Stimulated activated CD8-positive, alpha-beta memory T cell treated with anti-CD3 and anti-CD28 coated beads, Interleukin-2, amount 100 ng/mL, for 48 hours (primary cell): ENCODE results near the gene NRDE2.

ENCODE experiments used
- DNase-seq, 2 donors: peaks; one replicate each; pipeline ENCODE4 v3.0.0-alpha.2; 2020; ENCODE audit warnings: low read depth in 2 of 2

NRDE2 gene

DNA sequence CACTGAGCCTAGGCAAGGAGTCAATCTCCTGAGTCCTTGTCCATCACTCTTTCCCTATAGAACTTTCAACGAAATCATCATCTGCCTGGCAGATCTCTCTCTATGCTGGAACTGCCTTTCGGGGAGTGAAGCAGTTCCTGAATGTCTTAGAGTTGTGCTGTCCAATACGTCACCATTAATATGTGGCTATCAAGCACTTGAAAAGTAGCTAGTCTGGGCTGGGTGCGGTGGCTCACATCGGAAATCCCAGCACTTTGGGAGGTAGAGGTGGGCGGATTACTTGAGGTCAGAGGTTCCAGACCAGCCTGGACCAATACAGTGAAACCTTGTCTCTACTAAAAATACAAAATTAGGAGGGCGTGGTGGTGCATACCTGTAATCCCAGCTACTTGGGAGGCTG, 35.1 kb downstream of the NRDE2 start:
- DNase-seq = no peak

- DNase-seq = no peak
Observed at GRCh38 chr14:90295870-90296516, 35.7 kb downstream of the NRDE2 start.

GRCh38 chr14:90294872-90295271, 36.9 kb downstream of the NRDE2 start:
- DNase-seq = no peak

GRCh38 chr14:90293766-90294730, 37.7 kb downstream of the NRDE2 start:
- DNase-seq = no peak

GRCh38 chr14:90291699-90292098, 40.0 kb downstream of the NRDE2 start:
- no peak for DNase-seq

GRCh38 chr14:90290337-90291011, 41.3 kb downstream of the NRDE2 start:
- DNase-seq = no peak

DNA sequence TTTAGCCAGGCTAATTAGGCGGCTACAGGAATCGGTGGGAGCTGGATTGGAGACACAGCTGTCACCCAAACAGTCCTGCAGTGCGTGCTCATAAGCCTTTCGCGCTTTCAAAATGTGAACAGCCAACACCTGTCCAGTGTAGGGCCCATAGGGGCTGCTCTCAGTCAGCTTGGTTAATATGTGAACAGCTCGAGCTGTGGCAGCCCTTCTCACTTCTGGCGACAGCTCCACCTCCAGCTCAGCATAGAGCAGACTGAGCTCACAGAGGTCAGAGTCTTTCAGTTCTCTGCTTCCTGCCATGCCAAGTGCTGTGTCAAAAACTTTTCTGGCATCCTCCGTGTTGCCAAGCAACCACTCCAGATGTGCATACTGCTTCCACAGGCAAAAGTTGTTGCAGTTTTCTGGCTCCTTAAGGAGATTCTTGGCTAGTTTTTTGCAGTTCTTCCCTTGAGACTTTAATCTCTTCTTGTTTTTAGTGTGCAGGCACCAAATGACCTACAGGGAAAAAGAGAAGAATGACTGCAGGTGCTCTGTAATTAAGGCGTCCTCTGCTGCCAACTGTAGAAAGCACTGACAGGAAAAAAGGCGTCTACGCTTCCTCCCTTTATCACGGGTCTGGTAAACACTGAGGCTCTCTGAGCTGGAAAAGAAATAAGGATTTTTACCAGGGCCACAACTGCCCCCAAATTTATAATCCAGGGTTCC, 42.9 kb downstream of the NRDE2 start:
- DNase-seq = no peak

DNA sequence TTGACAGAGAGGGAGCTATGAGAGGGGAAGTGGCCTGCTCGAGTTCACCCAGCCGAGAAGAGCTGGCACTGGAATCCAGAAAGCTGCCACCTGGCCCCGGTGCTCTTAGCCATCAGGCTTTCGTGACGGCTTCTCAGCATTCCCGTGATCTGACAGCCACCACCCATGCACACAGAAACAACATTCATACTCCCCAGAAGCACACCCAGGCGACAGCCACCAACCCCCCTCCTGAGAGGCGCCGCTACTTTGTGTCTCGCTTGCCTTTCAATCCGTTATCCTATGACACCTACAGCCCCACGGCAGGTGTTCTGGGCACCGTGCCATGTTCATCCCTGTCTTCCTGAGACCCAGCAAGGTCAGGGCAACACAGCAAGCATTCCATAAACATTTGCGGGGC, 44.0 kb downstream of the NRDE2 start:
- DNase-seq = no peak

GRCh38 chr14:90281756-90282155, 50.0 kb downstream of the NRDE2 start:
- no peak for DNase-seq

- DNase-seq = no peak
Observed at GRCh38 chr14:90281261-90281660, 50.5 kb downstream of the NRDE2 start.

- DNase-seq = no peak
Observed at GRCh38 chr14:90280096-90280495, 51.6 kb downstream of the NRDE2 start.

DNA sequence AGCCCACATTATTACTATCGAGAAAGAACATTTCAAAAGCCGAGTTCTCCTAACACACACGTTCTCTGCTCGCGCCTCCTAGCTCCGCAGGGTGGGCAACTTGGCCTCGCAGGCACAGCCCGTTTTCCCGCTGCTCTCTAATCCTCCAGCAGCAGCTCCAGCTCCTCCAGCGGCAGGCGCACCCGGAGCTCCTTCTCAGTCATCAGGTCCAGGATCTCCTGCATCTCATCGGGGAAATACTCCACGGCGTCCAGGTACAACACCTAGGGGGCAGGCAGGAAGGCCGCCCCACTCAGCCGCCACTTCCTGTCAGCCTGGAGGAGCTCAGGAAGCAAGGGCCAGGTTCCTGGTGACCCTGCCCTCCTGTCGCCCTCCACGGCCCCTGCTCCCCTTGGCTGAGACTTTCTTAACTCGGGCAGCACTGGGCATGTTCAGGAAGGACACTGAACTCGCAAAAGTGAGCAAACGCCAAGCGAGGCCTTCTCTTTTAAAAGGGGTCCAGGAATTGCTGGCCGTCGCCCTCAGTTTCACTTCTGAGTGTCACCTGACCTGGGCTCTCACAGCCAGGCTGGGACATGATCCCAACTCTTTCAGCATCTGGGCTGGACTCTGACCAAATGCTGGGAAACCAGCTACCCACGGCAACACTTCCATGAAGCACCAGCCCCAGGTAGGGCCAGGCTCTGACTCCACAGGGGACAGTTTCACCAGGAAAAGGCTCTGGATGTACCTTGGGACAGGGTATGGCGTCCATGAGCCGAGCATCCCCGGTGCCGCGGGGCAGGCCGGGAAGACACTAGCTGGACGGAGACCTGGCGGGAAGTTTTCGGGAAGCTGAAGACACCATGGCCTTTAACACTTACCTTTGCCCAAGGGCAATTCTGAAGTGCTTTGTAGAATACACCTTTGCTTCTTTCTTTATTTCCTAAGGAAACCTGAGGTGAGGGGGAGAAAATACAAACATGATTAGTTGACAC, 53.3 kb downstream of the NRDE2 start:
- DNase-seq = no peak

DNA sequence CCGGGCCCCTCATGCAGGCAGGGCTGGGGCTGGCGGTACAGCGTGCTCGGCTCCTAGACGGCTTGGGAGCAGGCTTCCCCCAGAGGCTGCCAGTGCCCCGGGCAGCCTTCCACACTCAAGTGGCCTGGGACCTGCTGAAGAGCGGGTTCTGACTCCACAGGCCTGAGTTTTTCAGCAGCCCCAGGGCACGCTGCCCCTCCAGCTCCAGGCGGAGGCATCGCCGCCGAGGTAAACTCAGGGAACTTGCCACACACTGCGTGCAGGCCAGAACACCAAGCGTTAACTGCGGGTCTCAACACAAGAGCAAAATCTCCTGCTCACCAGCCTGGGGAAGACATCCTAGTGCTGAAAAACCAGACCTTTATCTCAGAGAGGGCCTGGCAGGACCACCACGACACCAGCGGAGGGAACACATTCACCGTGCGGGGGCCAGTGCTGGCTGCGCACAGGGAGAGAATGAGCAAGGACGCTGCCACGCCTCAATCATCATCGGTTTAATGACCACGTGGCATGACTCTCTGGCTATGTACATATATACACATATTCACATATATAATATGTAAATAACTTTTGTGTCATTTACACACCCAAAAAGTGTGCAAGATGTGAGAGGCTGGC, 54.1 kb downstream of the NRDE2 start:
- DNase-seq = no peak

- DNase-seq = no peak
Observed at GRCh38 chr14:90276646-90277367, 54.9 kb downstream of the NRDE2 start.

DNA sequence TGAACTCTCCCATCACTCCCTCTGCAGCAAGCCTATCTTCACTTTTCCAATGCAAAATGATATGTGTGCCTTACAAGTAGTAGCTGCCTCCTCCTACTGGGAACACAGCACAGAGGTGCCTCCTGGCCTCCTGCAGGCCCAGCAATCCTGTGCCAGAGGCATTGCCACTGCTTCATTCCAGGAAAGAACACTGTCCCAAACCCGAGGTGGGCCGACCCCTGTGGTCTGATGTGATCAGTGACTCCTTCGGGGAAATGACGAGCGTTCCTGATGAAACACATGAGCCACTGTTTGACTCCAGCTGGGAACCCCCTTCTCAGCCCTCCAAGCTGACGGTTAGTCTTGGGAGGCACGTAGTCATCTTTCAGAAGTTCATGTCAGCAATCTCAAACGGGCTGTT, 55.9 kb downstream of the NRDE2 start:
- DNase-seq = no peak

DNA sequence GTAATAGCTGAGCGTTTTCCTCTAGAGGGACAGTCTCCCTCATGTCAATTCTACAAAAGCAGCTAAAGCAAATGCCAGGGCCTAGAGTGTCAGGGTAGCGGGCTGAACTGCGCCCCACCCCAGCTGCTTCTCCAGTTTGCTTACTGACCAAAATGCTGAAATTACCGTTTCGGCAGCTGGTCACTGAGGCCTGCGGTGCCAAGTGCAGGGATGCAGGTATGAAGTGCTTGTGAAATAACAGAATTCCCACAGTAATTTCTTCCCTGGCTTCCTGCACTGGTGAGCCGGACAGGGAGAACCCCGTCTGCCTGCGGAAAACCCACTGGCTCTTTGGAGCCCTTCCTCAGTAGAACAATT, 56.3 kb downstream of the NRDE2 start:
- DNase-seq = no peak

- DNase-seq = no peak
Observed at GRCh38 chr14:90274808-90275457, 56.8 kb downstream of the NRDE2 start.

DNA sequence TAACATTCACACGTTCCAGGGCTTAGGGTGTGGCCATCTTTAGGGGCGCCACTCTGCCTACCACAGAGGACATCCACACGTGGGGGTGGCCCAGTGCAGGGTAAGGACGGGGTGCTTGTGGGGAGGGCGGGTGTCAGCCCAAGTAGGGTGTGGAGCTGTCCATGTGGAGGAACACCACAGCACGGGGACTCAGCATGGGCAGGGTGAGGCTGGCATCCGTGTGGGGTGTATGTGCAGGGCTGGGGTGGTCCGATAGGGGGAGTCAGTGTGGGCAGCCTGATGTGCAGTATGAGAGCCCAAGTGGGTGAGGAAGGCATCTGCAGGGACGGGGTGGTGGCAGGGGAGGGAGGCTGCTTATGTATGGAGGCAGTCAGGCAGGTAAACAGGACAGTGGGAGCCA, 57.7 kb downstream of the NRDE2 start:
- no peak for DNase-seq

- no peak for DNase-seq
Observed at GRCh38 chr14:90273532-90273931, 58.2 kb downstream of the NRDE2 start.
